GM19193 (cell line): Measurements from ENCODE around the gene PPM1K.

Experiments
- POLR2A ChIP-seq: IDR thresholded peaks from 4 replicates; pipeline ENCODE4 v1.6.1; 2011; ENCODE audit not compliant: insufficient read depth, insufficient read length; ENCODE audit errors: extremely low read depth

The PPM1K gene

DNA sequence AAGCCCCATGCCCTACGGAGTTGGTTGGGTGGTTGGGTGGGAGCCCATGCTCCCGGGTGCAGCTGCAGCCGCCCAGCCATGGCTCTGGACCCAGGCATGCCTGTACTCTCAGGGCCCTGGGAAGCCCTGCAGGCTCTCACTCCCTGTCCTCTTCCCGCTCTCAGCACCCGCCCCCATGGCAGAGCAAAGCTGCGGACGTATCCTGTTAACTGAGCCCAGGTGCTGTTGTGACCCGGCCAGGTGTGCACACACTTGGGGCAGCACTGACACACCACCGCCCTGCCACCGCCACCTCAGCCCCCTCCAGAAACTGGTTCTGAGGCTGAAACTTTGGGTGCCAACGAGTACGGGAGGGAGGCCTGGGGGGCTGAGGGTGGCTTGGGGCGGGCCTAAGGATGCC is 40.3 kb downstream of the PPM1K start:
- no peak for TF ChIP-seq POLR2A

GRCh38 chr4:88242144-88242543 is 42.2 kb downstream of the PPM1K start:
- TF ChIP-seq POLR2A, result no peak

DNA sequence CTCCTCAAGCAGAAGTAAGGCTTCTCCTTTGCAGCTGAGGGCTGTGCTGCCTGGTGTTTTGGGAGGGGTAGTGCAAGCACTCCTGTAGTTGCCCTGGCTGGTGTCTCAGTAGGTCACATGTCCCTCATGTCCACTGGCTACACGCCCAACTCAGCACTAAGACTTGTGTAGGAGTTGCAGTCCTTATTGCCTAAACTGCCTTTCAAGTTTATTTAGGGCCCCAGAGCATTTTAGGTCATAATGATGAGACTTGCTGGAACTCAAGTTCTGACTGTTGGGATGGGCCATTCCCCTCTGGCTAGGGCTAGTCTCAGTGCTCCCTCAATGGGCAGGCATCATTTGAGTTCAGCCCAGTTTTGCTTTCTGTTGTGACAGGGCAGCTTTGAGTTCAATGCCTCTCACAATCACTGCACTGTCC is 44.1 kb downstream of the PPM1K start:
- TF ChIP-seq POLR2A, result no peak

DNA sequence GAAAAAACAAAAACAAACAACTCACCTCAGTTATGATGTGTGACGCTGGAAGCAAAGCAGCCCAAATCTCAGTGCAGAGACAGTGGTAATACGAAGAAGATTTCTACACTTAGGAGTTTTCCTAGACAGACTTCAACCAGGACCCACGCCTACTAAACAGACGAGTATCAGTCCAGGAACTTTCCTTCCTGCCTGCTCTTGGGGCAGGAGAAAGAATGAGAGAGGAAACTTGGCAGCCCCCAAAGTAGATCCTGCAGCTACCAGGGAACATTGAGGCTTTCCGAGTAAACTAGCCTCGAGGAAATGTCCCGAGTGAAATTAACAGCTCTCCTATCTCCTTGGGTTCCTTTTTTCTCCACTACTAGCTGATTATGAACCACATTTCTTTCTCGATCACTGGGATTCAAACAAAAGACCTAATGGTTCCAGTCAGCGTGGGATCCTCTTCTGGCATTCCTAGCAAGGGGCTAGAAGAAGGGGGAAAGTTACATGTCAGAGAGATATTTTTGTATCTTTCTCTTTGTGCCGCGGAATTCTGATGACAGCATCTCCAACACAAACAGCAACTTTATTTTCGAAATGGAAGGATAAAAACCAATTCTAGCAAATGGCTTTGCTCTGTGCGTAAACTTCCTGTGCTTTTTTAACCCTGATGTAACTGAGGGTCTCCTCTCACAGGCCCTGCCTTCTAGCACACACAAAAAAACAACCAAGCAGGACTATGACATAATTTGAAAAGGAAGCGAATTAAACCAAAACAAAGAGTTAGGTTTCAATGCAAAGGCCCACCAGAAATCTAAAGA is 53.2 kb downstream of the PPM1K start:
- no peak for TF ChIP-seq POLR2A

- no peak for TF ChIP-seq POLR2A
Measured at GRCh38 chr4:88230461-88230891, 53.9 kb downstream of the PPM1K start.

GRCh38 chr4:88227734-88228133 is 56.6 kb downstream of the PPM1K start:
- no peak for TF ChIP-seq POLR2A

- TF ChIP-seq POLR2A, result no peak
Measured at GRCh38 chr4:88226143-88226542, 58.2 kb downstream of the PPM1K start.

- no peak for TF ChIP-seq POLR2A
Measured at GRCh38 chr4:88225232-88226105, 58.9 kb downstream of the PPM1K start.

DNA sequence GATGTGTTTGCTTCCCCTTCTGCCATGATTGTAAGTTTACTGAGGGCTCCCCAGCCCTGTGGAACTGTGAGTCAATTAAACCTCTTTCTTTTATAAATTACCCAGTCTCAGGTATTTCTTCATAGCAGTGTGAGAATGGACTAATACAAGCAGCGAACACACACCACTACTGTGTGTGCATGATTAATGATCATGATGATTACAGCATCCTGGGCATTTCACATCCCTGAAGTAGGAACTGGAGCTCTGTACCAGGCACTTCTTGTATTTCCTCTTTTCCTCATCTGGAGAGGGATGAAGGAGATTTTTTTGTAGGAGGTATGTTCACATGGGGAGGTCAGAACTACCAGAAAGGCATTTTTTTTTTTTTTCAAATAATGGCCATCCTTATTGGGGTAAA is 60.8 kb downstream of the PPM1K start:
- no peak for TF ChIP-seq POLR2A

DNA sequence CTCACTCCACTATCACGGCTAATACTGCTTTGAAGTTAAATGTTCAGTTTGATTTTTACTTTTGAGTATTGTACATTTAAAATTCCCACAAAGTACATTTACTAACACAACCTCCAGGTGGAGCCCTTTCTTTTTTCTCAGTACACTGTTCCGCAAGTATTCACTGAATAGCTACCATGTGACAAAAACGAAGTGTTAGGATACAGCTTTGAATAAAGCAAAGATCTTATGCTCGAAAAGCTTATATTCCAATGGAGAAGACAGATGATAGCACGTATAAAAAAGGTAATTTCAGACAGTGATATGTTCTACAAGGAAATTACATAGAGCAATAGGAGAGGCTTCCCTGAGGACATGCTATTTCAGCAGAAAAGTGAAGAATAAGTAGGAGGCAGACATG is 65.3 kb downstream of the PPM1K start:
- no peak for TF ChIP-seq POLR2A

GRCh38 chr4:88217169-88217568 is 67.2 kb downstream of the PPM1K start:
- no peak for TF ChIP-seq POLR2A

GRCh38 chr4:88216395-88216794 is 68.0 kb downstream of the PPM1K start:
- no peak for TF ChIP-seq POLR2A

DNA sequence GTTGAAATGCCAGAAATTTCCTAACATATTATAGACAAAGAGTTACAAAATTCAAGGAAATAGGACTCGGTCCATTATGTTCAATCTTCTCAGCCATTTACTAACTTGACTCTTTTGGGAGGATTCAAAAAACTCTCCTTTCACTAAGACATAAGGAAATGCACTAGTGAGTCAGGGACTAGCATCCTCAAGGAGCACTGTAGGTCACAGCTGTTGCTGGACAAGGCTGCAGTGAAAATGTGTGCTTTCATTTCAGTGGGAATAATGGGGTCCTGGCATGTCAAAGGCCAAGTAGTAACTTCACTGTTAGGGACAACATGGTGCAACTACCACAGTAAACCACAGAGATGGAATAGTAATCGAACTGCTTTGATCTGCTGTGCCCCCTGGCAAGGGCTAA is 69.0 kb downstream of the PPM1K start:
- TF ChIP-seq POLR2A, result no peak

DNA sequence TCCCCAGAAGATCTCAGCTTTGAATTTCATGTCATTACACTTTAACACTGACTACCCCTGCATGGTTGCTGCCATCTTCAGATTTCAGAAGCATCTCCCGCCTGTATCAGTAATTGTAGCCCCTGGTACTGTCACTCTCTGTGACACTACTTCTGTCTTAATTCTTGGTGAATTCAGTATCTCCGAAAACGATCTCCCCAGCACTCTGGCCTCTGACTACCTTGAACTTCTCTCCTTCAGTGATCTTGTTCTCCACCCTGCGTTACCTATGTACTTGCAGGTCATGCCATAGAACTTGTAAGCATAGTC is 72.2 kb downstream of the PPM1K start:
- no peak for TF ChIP-seq POLR2A

DNA sequence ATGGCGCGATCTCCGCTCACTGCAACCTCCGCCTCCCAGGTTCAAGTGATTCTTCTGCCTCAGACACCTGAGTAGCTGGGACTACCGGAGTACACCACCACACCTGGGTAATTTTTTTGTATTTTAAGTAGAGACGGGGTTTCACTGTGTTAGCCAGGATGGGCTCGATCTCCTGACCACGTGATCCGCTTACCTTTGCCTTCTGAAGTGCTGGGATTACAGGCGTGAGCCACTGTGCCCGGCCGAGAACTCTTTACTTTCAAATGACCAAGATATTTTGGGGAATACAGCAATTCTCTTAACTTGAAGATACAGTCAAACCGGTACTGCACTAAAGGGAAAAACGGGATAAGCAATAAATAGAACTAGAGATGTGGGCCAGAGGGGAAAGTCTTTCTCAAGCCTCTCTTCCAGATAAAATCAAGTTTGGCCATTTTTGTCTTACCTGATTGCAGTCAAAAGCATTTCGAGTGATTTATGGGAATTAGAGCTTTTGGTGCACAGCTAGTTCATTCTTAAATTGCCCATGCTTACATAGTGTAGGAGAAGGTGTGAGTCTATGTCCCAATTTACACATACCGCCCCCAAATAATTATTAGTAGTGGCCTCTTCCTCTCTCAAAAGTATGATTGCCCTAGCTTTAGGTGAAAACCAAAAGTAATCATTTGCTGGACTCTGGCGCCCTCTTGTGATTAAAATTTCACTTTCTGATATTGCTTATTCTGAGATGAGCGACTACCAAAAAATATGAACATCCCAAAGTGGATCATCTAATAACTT is 72.7 kb downstream of the PPM1K start:
- TF ChIP-seq POLR2A, result no peak
